Liver (tissue), 9 donors: Measurements from ENCODE around the gene TNPO2. TPM values are rescaled to one million over a fixed set of nuclear protein-coding genes. Genes with fewer than 3 reads are reported as not detected.

Source experiments
- DNase-seq: peaks from one replicate; pipeline ENCODE4 v3.0.0-alpha.2; 2017; ENCODE audit warnings: low spot score
- H3K27ac ChIP-seq, 2 donors: one replicate each; pipeline ENCODE4 v1.7.0; 2013; ENCODE audit warnings: inconsistent platforms in 2 of 2, low read length in 2 of 2, control low read depth in 1 of 2, low read depth in 1 of 2, mild to moderate bottlenecking in 1 of 2
- H3K27me3 ChIP-seq, 4 donors: one replicate each; pipeline versions ENCODE4 v1.6.1 to v1.7.0; 2013; ENCODE audit warnings: low read length in 3 of 4, inconsistent platforms in 1 of 4, mild to moderate bottlenecking in 1 of 4, moderate library complexity in 1 of 4; ENCODE audit not compliant: control insufficient read depth in 4 of 4, insufficient read depth in 4 of 4
- H3K36me3 ChIP-seq, 4 donors: one replicate each; pipeline versions ENCODE4 v1.6.1 to v1.7.0; 2013; ENCODE audit warnings: low read length in 3 of 4, mild to moderate bottlenecking in 3 of 4, low read depth in 1 of 4, moderate library complexity in 1 of 4; ENCODE audit not compliant: control insufficient read depth in 4 of 4, insufficient read depth in 3 of 4
- H3K4me1 ChIP-seq, 4 donors: one replicate each; pipeline versions ENCODE4 v1.6.1 to v1.7.0; 2013; ENCODE audit warnings: low read length in 3 of 4, mild to moderate bottlenecking in 3 of 4, moderate library complexity in 1 of 4; ENCODE audit not compliant: control insufficient read depth in 4 of 4, insufficient read depth in 4 of 4
- H3K4me3 ChIP-seq, 3 donors: one replicate each; pipeline versions ENCODE4 v1.6.1 to v1.7.0; 2013; ENCODE audit warnings: low read length in 3 of 3, control low read depth in 1 of 3, low read depth in 1 of 3, mild to moderate bottlenecking in 1 of 3
- H3K9ac ChIP-seq, 2 donors: one replicate each; pipeline ENCODE4 v1.7.0; 2013; ENCODE audit warnings: low read length in 2 of 2, mild to moderate bottlenecking in 2 of 2, moderate library complexity in 2 of 2, control low read depth in 1 of 2, low read depth in 1 of 2
- H3K9me3 ChIP-seq, 4 donors: one replicate each; pipeline versions ENCODE4 v1.6.1 to v1.7.0; 2013; ENCODE audit warnings: low read length in 3 of 4; ENCODE audit not compliant: control insufficient read depth in 4 of 4
- EGR1 ChIP-seq, 2 donors: IDR thresholded peaks; 2 replicates each; pipeline ENCODE4 v1.6.1; 2016 to 2018; ENCODE audit warnings: antibody characterized with exemption in 2 of 2, low read depth in 2 of 2
- FOXA1 ChIP-seq: IDR thresholded peaks from 2 replicates; pipeline ENCODE4 v1.6.1; 2016; ENCODE audit warnings: antibody characterized with exemption
- FOXA2 ChIP-seq: IDR thresholded peaks from 2 replicates; pipeline ENCODE4 v1.6.1; 2016; ENCODE audit warnings: antibody characterized with exemption
- GABPA ChIP-seq, 2 donors: IDR thresholded peaks in 1 of 2; conservative IDR thresholded peaks in 1 of 2; 2 replicates each; pipeline ENCODE4 v1.6.1; 2016; ENCODE audit warnings: antibody characterized with exemption in 2 of 2, mild to moderate bottlenecking in 1 of 2, moderate library complexity in 1 of 2
- HNF4A ChIP-seq, 2 donors: conservative IDR thresholded peaks; 2 replicates each; pipeline ENCODE4 v1.6.1; 2016; ENCODE audit warnings: antibody characterized with exemption in 2 of 2, mild to moderate bottlenecking in 2 of 2
- HNF4G ChIP-seq: IDR thresholded peaks from 2 replicates; pipeline ENCODE4 v1.6.1; 2016; ENCODE audit warnings: antibody characterized with exemption
- JUND ChIP-seq, 2 donors: IDR thresholded peaks; 2 replicates each; pipeline ENCODE4 v1.6.1; 2016; ENCODE audit warnings: antibody characterized with exemption in 2 of 2
- MAX ChIP-seq: IDR thresholded peaks from 2 replicates; pipeline ENCODE4 v1.6.1; 2016; ENCODE audit warnings: antibody characterized with exemption
- NR2F2 ChIP-seq: IDR thresholded peaks from 2 replicates; pipeline ENCODE4 v1.6.1; 2016; ENCODE audit warnings: antibody characterized with exemption
- RAD21 ChIP-seq, 2 donors: IDR thresholded peaks; 2 replicates each; pipeline ENCODE4 v1.6.1; 2016; ENCODE audit warnings: antibody characterized with exemption in 2 of 2, mild to moderate bottlenecking in 2 of 2
- RXRA ChIP-seq, 2 donors: IDR thresholded peaks; 2 replicates each; pipeline ENCODE4 v1.6.1; 2017 to 2018; ENCODE audit warnings: antibody characterized with exemption in 2 of 2, mild to moderate bottlenecking in 1 of 2
- SP1 ChIP-seq: IDR thresholded peaks from 2 replicates; pipeline ENCODE4 v1.6.1; 2018; ENCODE audit warnings: antibody characterized with exemption, mild to moderate bottlenecking
- TAF1 ChIP-seq: conservative IDR thresholded peaks from 2 replicates; pipeline ENCODE4 v1.6.1; 2016; ENCODE audit warnings: antibody characterized with exemption, mild to moderate bottlenecking
- YY1 ChIP-seq: IDR thresholded peaks from 2 replicates; pipeline ENCODE4 v1.6.1; 2016; ENCODE audit warnings: antibody characterized with exemption, mild to moderate bottlenecking
- WGBS: extraction: QIAGEN DNeasy Blood & Tissue Kit; methylation state at CpG from one replicate; pipeline ENCODE4 v1.1.7; 2013; 5-methylcytosine and 5-hydroxymethylcytosine counted together
- polyA plus RNA-seq, 2 donors: library from polyadenylated mRNA; stranded (reverse) in 1 of 2; unstranded in 1 of 2; fragments of 200-250 nt in 1 of 2; fragments of >200 nt in 1 of 2; fragmentation: Nextera tagmentation in 1 of 2; extraction: Ambion mirVana in 1 of 2; gene quantifications; one replicate each; pipeline versions ENCODE4 v1.2.1 to v1.2.3, GENCODE V29; 2013 to 2015
- total RNA-seq, 2 donors: library from RNA; depleted of rRNA; stranded (reverse); fragments of >200 nt; gene quantifications; one replicate each; pipeline ENCODE4 v1.2.3, GENCODE V29; 2014
- TF ChIP-seq, protein P1 (sequence below): IDR thresholded peaks from 2 replicates; pipeline ENCODE4 v1.6.1; 2016; ENCODE audit warnings: antibody characterized with exemption, mild to moderate bottlenecking
- TF ChIP-seq, protein P2 (sequence below): IDR thresholded peaks from 2 replicates; pipeline ENCODE4 v1.6.1; 2016; ENCODE audit warnings: antibody characterized with exemption
- TF ChIP-seq, protein P3 (sequence below): fragments of 150-350 bp; IDR thresholded peaks from 2 replicates; pipeline ENCODE4 v1.5.1; 2017; ENCODE audit warnings: improper control_type of control experiment, low read depth, low read length; ENCODE audit not compliant: missing input control
- TF ChIP-seq, protein P4 (sequence below): IDR thresholded peaks from 2 replicates; pipeline ENCODE4 v1.6.1; 2016; ENCODE audit warnings: antibody characterized with exemption
- donor health status: healthy.
- donor health status: healthy.
- donor health status: healthy.
- donor health status: healthy.
- donor health status: healthy.

The TNPO2 gene
- total and polyA plus RNA-seq, 4 donors: 6.3 to 22.2 (median 15.8) TPM

GRCh38 chr19:12681074-12681987 is 42.4 kb downstream of the TNPO2 start, which contains the start of gene DHPS:
DHPS (minus strand) TSS chr19:12681880; CDS start chr19:12681766, 114 bp downstream.
- Histone ChIP-seq H3K4me1 (peaks cover 4 to 27% (median 21%) of the 10 kb centered on the region in 4 donors), H3K36me3 (peaks cover 9 to 20% (median 14%) of the 10 kb centered on the region in 4 donors), H3K4me3 (peak within 1 kb of the TSS; percentile 92 to 100 (median 99)), H3K27ac (peak within 1 kb of the TSS; percentile 97 to 100), H3K9ac (peak within 1 kb of the TSS; percentile 83 to 85), H3K27me3 (no peaks in the 10 kb centered on the region), H3K9me3 (no peaks in the 10 kb centered on the region)
- DNase-seq: peak; percentile 85
- WGBS: under 1% methylated on average over 68 of the region's 68 CpGs
- TF ChIP-seq, protein P1, sequence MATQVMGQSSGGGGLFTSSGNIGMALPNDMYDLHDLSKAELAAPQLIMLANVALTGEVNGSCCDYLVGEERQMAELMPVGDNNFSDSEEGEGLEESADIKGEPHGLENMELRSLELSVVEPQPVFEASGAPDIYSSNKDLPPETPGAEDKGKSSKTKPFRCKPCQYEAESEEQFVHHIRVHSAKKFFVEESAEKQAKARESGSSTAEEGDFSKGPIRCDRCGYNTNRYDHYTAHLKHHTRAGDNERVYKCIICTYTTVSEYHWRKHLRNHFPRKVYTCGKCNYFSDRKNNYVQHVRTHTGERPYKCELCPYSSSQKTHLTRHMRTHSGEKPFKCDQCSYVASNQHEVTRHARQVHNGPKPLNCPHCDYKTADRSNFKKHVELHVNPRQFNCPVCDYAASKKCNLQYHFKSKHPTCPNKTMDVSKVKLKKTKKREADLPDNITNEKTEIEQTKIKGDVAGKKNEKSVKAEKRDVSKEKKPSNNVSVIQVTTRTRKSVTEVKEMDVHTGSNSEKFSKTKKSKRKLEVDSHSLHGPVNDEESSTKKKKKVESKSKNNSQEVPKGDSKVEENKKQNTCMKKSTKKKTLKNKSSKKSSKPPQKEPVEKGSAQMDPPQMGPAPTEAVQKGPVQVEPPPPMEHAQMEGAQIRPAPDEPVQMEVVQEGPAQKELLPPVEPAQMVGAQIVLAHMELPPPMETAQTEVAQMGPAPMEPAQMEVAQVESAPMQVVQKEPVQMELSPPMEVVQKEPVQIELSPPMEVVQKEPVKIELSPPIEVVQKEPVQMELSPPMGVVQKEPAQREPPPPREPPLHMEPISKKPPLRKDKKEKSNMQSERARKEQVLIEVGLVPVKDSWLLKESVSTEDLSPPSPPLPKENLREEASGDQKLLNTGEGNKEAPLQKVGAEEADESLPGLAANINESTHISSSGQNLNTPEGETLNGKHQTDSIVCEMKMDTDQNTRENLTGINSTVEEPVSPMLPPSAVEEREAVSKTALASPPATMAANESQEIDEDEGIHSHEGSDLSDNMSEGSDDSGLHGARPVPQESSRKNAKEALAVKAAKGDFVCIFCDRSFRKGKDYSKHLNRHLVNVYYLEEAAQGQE: no peak
- TF ChIP-seq RXRA (IDR thresholded peaks at IDR 0.05) (peak; percentile 27 to 48), HNF4G (no peak), JUND (IDR thresholded peaks at IDR 0.05) (no peak), NR2F2 (peak; percentile 53), GABPA (IDR thresholded peaks at IDR 0.05 in 1 of 2, conservative IDR thresholded peaks at IDR 0.05 in 1 of 2) (peak; percentile 90 to 95), EGR1 (IDR thresholded peaks at IDR 0.05; ENCODE audit: low read depth in 2 of 2) (peak; percentile 19 to 47), FOXA1 (no peak), FOXA2 (peak; percentile 18), RAD21 (IDR thresholded peaks at IDR 0.05) (peak in 1 of 2 donors; percentile 17), MAX (peak; percentile 73), HNF4A (conservative IDR thresholded peaks at IDR 0.05) (peak; percentile 12 to 29), SP1 (peak; percentile 27), YY1 (peak; percentile 99), TAF1 (peak; percentile 58)
- TF ChIP-seq, protein P2, sequence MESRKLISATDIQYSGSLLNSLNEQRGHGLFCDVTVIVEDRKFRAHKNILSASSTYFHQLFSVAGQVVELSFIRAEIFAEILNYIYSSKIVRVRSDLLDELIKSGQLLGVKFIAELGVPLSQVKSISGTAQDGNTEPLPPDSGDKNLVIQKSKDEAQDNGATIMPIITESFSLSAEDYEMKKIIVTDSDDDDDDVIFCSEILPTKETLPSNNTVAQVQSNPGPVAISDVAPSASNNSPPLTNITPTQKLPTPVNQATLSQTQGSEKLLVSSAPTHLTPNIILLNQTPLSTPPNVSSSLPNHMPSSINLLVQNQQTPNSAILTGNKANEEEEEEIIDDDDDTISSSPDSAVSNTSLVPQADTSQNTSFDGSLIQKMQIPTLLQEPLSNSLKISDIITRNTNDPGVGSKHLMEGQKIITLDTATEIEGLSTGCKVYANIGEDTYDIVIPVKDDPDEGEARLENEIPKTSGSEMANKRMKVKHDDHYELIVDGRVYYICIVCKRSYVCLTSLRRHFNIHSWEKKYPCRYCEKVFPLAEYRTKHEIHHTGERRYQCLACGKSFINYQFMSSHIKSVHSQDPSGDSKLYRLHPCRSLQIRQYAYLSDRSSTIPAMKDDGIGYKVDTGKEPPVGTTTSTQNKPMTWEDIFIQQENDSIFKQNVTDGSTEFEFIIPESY: peak; percentile 86
- TF ChIP-seq, protein P3, sequence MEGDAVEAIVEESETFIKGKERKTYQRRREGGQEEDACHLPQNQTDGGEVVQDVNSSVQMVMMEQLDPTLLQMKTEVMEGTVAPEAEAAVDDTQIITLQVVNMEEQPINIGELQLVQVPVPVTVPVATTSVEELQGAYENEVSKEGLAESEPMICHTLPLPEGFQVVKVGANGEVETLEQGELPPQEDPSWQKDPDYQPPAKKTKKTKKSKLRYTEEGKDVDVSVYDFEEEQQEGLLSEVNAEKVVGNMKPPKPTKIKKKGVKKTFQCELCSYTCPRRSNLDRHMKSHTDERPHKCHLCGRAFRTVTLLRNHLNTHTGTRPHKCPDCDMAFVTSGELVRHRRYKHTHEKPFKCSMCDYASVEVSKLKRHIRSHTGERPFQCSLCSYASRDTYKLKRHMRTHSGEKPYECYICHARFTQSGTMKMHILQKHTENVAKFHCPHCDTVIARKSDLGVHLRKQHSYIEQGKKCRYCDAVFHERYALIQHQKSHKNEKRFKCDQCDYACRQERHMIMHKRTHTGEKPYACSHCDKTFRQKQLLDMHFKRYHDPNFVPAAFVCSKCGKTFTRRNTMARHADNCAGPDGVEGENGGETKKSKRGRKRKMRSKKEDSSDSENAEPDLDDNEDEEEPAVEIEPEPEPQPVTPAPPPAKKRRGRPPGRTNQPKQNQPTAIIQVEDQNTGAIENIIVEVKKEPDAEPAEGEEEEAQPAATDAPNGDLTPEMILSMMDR: no peak
- TF ChIP-seq, protein P4, sequence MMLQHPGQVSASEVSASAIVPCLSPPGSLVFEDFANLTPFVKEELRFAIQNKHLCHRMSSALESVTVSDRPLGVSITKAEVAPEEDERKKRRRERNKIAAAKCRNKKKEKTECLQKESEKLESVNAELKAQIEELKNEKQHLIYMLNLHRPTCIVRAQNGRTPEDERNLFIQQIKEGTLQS: no peak
